ENCODE data around the gene HDAC11. TPM values are rescaled to one million over a fixed set of nuclear protein-coding genes. Genes with fewer than 3 reads are reported as not detected.

The HDAC11 gene
- total RNA-seq, 1 experiment from 2014 or later: 7.0 TPM

GRCh38 chr3:13507570-13508339, 27.6 kb downstream of the HDAC11 start:
- Mint-ChIP-seq H3K36me3 (ENCODE audit: insufficient read depth in 1 of 3, low read depth in 3 of 3) (peaks cover 0 to 1% (median 0%) of the 10 kb centered on the region in 3 experiments; a peak in 1 of 7 replicates), H3K4me3 (no peak overlapping the region), H3K9me3 (no peaks in the 10 kb centered on the region; a peak in 1 of 5 replicates), H3K27ac (peak overlapping the region in 2 of 3 experiments; percentile 35 to 54; a peak in 3 of 7 replicates), H3K27me3 (ENCODE audit: low read depth) (no peaks in the 10 kb centered on the region), H3K4me1 (peaks cover 6 to 10% of the 10 kb centered on the region in 2 experiments)
- Histone ChIP-seq H4K91ac (ENCODE audit: insufficient read length, low read depth, low read length) (no peak overlapping the region), H3K56ac (ENCODE audit: insufficient read length, low read depth, low read length) (no peak overlapping the region), H3K4ac (ENCODE audit: low read depth, low read length) (no peak overlapping the region), H3K9ac (ENCODE audit: extremely low read depth, insufficient read length, low read length) (no peak overlapping the region), H4K20me1 (ENCODE audit: control insufficient read depth, insufficient read depth, insufficient read length) (peaks cover 8% of the 10 kb centered on the region), H3K79me2 (ENCODE audit: insufficient read depth, low read length) (no peaks in the 10 kb centered on the region), H3T11ph (ENCODE audit: low read length) (no peak overlapping the region), H3K18ac (ENCODE audit: insufficient read length, low read depth, low read length) (no peak overlapping the region), H3K14ac (ENCODE audit: insufficient read depth, low read length) (0 out of 2 replicates have a peak overlapping the region, but pooled peaks have one; percentile 7), H3K23ac (ENCODE audit: insufficient read length, low read depth, low read length) (no peak overlapping the region), H2AK5ac (ENCODE audit: insufficient read length, low read length) (no peak overlapping the region), H3K4me2 (ENCODE audit: insufficient read depth, insufficient read length, low read length) (no peak overlapping the region), H2AFZ (ENCODE audit: low read length) (no peak overlapping the region), H4K5ac (ENCODE audit: insufficient read length, low read depth, low read length) (no peak overlapping the region), H2BK20ac (ENCODE audit: low read depth, low read length, poor library complexity, severe bottlenecking) (no peak overlapping the region), H3K23me2 (ENCODE audit: insufficient read length, low read depth, low read length, poor library complexity, severe bottlenecking) (no peaks in the 10 kb centered on the region), H3K27ac (ENCODE audit: insufficient read length, low read depth, low read length) (no peak overlapping the region), H2BK12ac (ENCODE audit: insufficient read length, low read depth, low read length) (no peak overlapping the region), H3K79me1 (ENCODE audit: insufficient read depth, low read depth, low read length, poor library complexity, severe bottlenecking) (no peaks in the 10 kb centered on the region), H3K4me1 (ENCODE audit: insufficient read depth, low read length) (no peaks in the 10 kb centered on the region; the same call in 1 of the 2 replicates), H2BK5ac (ENCODE audit: insufficient read length, low read length) (no peak overlapping the region), H4K8ac (replicated peaks; ENCODE audit: insufficient read length, low read depth, low read length) (no peak overlapping the region), H2BK120ac (ENCODE audit: low read depth, low read length, poor library complexity, severe bottlenecking) (no peak overlapping the region), H3K27me3 (ENCODE audit: insufficient read depth, low read length) (no peaks in the 10 kb centered on the region), H3K9me3 (ENCODE audit: control insufficient read depth, low read depth, low read length) (no peaks in the 10 kb centered on the region), H2BK15ac (ENCODE audit: low read depth, low read length) (no peak overlapping the region)
- no peak for DNase-seq
- TF ChIP-seq, protein P1, sequence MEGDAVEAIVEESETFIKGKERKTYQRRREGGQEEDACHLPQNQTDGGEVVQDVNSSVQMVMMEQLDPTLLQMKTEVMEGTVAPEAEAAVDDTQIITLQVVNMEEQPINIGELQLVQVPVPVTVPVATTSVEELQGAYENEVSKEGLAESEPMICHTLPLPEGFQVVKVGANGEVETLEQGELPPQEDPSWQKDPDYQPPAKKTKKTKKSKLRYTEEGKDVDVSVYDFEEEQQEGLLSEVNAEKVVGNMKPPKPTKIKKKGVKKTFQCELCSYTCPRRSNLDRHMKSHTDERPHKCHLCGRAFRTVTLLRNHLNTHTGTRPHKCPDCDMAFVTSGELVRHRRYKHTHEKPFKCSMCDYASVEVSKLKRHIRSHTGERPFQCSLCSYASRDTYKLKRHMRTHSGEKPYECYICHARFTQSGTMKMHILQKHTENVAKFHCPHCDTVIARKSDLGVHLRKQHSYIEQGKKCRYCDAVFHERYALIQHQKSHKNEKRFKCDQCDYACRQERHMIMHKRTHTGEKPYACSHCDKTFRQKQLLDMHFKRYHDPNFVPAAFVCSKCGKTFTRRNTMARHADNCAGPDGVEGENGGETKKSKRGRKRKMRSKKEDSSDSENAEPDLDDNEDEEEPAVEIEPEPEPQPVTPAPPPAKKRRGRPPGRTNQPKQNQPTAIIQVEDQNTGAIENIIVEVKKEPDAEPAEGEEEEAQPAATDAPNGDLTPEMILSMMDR (conservative IDR thresholded peaks at IDR 0.05): no peak
- WGBS (ENCODE audit: extremely low coverage, insufficient read length, low lambda C conversion rate): no CpG with 5 or more reads among the region's 20 CpGs

Measured in H9 (cell line).